ENCODE measurements around the gene CLMN. TPM values are rescaled to one million over a fixed set of nuclear protein-coding genes. Genes with fewer than 3 reads are reported as not detected.

The CLMN gene
- total and polyA plus RNA-seq, 10 of the 15 experiments (the other 5 are each of a cell fraction or from before 2014, with no cell fraction given): 7.8 to 49.3 (median 18.5) TPM

DNA sequence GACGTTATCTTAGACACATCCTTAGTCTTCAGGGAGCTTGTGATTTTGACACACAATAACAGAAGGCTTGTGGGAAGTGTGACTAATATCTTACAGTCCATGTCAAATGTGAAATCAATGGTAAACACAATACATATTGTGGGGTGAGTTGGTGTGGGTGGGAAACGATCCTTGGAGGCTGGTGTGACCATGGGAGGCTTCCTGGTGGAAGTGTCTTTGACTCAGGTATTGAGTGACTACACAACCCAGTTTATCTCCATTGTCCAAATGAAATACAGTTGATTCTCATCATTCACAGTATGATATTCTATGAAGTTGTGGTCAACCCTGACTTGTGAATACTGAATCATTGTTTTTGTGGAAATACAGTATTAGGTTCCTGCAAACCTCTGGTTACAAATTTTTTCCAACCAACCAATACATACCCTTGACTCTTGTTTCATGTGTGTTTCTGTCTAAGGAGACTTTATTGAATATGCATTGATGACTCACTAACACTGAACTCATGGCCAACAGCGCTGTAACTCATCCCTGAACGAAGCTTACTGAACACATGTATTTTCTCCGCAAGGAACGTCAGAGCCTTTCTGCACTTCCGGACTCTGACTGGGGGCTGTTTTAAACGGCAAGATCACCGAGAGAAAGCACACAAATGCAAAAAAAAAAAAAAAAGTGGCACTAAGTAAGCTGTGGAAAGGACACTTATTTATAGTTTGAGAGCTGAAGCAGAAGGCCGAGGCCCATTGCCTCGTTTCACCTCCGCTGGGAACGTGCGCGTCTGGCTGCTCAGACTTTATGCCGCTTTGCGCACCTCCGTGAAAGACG, 59.0 kb downstream of the CLMN start (continued):
- TF ChIP-seq, protein P1, sequence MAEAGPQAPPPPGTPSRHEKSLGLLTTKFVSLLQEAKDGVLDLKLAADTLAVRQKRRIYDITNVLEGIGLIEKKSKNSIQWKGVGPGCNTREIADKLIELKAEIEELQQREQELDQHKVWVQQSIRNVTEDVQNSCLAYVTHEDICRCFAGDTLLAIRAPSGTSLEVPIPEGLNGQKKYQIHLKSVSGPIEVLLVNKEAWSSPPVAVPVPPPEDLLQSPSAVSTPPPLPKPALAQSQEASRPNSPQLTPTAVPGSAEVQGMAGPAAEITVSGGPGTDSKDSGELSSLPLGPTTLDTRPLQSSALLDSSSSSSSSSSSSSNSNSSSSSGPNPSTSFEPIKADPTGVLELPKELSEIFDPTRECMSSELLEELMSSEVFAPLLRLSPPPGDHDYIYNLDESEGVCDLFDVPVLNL (IDR thresholded peaks at IDR 0.05; ENCODE audit: low read depth, low read length): no peak
- TF ChIP-seq ETV6 (conservative IDR thresholded peaks at IDR 0.05 in 1 of 2, IDR thresholded peaks at IDR 0.05 in 1 of 2; ENCODE audit: borderline replicate concordance in 1 of 2, low read depth in 1 of 2): peak in 1 of 2 experiments; percentile 80; a peak in 2 of 4 replicates
- peak; percentile 36 for TF ChIP-seq MEF2B (IDR thresholded peaks at IDR 0.05; ENCODE audit: partially characterized antibody, poor library complexity, severe bottlenecking)
- no peak for TF ChIP-seq POU2F2 (IDR thresholded peaks at IDR 0.05; ENCODE audit: borderline replicate concordance, low read depth, low read length)
- no peak for TF ChIP-seq RBBP5 (conservative IDR thresholded peaks at IDR 0.05)
- TF ChIP-seq, protein P2, sequence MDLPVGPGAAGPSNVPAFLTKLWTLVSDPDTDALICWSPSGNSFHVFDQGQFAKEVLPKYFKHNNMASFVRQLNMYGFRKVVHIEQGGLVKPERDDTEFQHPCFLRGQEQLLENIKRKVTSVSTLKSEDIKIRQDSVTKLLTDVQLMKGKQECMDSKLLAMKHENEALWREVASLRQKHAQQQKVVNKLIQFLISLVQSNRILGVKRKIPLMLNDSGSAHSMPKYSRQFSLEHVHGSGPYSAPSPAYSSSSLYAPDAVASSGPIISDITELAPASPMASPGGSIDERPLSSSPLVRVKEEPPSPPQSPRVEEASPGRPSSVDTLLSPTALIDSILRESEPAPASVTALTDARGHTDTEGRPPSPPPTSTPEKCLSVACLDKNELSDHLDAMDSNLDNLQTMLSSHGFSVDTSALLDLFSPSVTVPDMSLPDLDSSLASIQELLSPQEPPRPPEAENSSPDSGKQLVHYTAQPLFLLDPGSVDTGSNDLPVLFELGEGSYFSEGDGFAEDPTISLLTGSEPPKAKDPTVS (IDR thresholded peaks at IDR 0.05; ENCODE audit: low read depth, low read length): no peak
- TF ChIP-seq, protein P3, sequence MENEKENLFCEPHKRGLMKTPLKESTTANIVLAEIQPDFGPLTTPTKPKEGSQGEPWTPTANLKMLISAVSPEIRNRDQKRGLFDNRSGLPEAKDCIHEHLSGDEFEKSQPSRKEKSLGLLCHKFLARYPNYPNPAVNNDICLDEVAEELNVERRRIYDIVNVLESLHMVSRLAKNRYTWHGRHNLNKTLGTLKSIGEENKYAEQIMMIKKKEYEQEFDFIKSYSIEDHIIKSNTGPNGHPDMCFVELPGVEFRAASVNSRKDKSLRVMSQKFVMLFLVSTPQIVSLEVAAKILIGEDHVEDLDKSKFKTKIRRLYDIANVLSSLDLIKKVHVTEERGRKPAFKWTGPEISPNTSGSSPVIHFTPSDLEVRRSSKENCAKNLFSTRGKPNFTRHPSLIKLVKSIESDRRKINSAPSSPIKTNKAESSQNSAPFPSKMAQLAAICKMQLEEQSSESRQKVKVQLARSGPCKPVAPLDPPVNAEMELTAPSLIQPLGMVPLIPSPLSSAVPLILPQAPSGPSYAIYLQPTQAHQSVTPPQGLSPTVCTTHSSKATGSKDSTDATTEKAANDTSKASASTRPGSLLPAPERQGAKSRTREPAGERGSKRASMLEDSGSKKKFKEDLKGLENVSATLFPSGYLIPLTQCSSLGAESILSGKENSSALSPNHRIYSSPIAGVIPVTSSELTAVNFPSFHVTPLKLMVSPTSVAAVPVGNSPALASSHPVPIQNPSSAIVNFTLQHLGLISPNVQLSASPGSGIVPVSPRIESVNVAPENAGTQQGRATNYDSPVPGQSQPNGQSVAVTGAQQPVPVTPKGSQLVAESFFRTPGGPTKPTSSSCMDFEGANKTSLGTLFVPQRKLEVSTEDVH (IDR thresholded peaks at IDR 0.05; ENCODE audit: low read depth, partially characterized antibody): no peak
- TF ChIP-seq SUPT20H (IDR thresholded peaks at IDR 0.05; ENCODE audit: borderline replicate concordance, control insufficient read depth, low read depth, low read length): no peak
- no peak for TF ChIP-seq HDAC6 (IDR thresholded peaks at IDR 0.05; ENCODE audit: unreplicated experiment)
- TF ChIP-seq NR2F1 (conservative IDR thresholded peaks at IDR 0.05): 0 out of 2 replicates have a peak, but pooled peaks have one; percentile 32
- no peak for TF ChIP-seq TARDBP (IDR thresholded peaks at IDR 0.05; ENCODE audit: borderline replicate concordance)
- TF ChIP-seq, protein P4, sequence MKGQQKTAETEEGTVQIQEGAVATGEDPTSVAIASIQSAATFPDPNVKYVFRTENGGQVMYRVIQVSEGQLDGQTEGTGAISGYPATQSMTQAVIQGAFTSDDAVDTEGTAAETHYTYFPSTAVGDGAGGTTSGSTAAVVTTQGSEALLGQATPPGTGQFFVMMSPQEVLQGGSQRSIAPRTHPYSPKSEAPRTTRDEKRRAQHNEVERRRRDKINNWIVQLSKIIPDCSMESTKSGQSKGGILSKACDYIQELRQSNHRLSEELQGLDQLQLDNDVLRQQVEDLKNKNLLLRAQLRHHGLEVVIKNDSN (IDR thresholded peaks at IDR 0.05; ENCODE audit: borderline replicate concordance, extremely low read length, insufficient read depth, low read depth, low read length): no peak
- no peak for TF ChIP-seq LARP7 (IDR thresholded peaks at IDR 0.05)
- TF ChIP-seq ZNF384 (IDR thresholded peaks at IDR 0.05; ENCODE audit: borderline replicate concordance, low read depth, low read length): no peak
- TF ChIP-seq, protein P5, sequence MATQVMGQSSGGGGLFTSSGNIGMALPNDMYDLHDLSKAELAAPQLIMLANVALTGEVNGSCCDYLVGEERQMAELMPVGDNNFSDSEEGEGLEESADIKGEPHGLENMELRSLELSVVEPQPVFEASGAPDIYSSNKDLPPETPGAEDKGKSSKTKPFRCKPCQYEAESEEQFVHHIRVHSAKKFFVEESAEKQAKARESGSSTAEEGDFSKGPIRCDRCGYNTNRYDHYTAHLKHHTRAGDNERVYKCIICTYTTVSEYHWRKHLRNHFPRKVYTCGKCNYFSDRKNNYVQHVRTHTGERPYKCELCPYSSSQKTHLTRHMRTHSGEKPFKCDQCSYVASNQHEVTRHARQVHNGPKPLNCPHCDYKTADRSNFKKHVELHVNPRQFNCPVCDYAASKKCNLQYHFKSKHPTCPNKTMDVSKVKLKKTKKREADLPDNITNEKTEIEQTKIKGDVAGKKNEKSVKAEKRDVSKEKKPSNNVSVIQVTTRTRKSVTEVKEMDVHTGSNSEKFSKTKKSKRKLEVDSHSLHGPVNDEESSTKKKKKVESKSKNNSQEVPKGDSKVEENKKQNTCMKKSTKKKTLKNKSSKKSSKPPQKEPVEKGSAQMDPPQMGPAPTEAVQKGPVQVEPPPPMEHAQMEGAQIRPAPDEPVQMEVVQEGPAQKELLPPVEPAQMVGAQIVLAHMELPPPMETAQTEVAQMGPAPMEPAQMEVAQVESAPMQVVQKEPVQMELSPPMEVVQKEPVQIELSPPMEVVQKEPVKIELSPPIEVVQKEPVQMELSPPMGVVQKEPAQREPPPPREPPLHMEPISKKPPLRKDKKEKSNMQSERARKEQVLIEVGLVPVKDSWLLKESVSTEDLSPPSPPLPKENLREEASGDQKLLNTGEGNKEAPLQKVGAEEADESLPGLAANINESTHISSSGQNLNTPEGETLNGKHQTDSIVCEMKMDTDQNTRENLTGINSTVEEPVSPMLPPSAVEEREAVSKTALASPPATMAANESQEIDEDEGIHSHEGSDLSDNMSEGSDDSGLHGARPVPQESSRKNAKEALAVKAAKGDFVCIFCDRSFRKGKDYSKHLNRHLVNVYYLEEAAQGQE (IDR thresholded peaks at IDR 0.05; ENCODE audit: low read depth, low read length): no peak
- TF ChIP-seq MYC (IDR thresholded peaks at IDR 0.05; ENCODE audit: insufficient read depth, insufficient read length, insufficient replicate concordance, low read length, severe bottlenecking): no peak
- TF ChIP-seq KDM1A (IDR thresholded peaks at IDR 0.05; ENCODE audit: borderline replicate concordance): no peak
- no peak for TF ChIP-seq SIX5 (IDR thresholded peaks at IDR 0.05; ENCODE audit: low read depth, low read length, severe bottlenecking)

Measured in GM12878 (cell line).